Inflammatory macrophage treated with lipopolysaccharide for 1 hour (primary cell): Measurements from ENCODE around the gene NOTCH3.

Source experiments
- DNase-seq, 2 donors: peaks; one replicate each; pipeline ENCODE4 v3.0.0-alpha.2; 2020 to 2022

Gene NOTCH3

DNA sequence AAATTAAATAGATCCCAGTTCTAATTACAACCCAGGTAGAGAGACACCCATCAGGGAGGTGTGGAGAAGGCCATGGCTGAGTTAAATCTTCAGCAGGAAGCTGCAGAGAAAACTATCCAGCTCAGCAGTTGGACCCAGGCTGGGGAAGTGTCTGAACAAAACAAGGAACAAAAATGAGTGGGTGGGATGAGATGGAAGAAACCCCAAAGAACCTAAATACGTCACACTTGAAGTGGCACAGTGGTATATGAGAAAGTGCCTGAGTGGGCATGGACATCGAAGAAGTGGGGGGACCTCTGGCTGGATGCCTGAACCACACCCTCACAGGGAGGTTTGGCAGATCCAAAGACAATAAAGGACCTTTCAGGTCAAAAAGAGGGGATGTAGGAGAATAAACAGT lies 35.0 kb upstream of the NOTCH3 start:
- DNase-seq = peak; percentile 79 to 89

DNA sequence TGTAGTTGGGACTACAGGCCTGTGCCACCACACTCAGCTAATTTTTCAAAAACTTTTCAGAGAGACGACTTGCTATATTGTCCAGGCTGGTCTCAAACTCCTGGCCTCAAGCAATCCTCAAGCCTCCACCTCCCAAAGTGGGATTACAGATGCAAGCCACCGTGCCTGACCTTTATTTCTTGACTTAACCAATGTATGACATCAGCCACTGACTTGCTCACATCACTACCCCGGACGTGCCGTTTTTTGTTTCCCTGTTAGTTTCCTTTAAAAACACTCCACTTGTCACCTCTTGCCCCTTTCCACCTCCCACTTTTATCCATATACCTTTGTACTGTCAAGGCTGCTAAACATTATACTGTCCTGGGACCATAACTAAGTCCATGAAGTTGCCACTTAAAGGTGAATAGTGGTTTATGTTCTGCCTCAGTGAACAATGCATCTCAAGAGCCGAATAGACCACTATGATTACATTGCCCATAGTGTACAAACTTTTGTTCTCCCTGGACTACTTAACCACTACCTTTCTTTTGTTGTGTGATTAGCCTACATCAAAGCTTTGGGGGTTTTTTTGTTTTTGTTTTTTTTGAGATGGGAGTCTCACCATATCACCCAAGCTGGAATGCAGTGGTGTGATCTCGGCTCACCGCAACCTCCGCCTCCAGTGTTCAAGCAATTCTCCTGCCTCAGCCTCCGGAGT lies 33.8 kb upstream of the NOTCH3 start:
- DNase-seq = no peak

DNA sequence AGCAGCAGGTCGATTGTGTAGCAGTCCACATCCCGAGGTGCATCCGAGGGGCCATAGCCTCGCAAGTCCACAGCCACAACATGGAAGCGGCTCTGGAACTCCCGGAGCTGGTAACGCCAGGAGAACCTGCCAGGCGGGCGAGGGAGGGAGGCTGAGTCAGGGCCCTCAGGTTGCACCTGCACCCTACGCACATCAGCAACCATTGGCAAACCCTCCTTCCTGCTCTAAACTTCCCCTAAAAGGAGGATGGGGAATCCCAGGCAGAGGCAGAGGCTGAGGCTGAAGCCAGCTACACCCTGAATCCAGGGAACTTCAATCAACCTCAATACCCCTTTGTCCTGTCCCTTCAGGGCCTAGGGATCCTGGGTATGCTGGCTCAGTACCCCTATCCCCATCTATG lies 30.5 kb upstream of the NOTCH3 start:
- peak; percentile 60 to 74 for DNase-seq

DNA sequence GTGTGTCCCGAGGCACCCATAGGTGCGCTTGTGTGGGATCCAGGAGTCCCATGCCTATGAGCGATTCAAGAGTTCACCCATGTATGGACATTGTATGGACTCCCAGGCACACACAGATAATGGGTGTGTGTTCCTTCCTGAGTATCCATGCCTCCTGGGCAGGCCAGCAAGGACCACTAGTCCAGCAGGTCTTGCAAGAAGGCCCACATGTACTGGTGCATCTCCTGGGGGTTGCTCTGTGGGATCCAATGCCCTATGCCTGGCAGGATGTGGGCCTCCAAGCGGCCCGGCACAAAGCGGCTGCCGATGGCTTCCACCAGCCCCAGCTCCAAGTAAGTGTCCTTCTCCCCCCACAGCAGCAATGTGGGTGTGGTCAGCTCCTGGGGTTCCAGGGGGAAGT lies 26.5 kb upstream of the NOTCH3 start:
- DNase-seq = no peak

DNA sequence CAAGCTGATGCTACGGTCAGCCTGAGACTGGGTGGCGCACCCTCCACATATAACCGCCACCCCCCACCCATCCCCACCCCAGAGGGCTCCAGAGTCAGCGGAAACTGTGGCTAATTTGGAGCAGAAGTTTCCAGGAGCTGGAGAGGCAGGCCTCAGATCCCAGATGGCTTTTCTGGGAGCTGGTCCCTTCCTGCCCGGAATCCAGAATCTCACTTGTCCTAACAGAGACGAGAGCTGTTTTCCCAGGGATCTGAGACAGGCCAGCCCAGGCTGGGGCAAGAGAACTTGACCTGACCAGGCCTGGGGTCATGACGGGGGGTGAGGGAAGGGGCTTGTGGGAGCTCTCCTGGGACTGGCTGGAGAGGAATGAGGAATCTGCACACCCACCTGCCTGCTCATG lies 25.0 kb upstream of the NOTCH3 start:
- DNase-seq = no peak

DNA sequence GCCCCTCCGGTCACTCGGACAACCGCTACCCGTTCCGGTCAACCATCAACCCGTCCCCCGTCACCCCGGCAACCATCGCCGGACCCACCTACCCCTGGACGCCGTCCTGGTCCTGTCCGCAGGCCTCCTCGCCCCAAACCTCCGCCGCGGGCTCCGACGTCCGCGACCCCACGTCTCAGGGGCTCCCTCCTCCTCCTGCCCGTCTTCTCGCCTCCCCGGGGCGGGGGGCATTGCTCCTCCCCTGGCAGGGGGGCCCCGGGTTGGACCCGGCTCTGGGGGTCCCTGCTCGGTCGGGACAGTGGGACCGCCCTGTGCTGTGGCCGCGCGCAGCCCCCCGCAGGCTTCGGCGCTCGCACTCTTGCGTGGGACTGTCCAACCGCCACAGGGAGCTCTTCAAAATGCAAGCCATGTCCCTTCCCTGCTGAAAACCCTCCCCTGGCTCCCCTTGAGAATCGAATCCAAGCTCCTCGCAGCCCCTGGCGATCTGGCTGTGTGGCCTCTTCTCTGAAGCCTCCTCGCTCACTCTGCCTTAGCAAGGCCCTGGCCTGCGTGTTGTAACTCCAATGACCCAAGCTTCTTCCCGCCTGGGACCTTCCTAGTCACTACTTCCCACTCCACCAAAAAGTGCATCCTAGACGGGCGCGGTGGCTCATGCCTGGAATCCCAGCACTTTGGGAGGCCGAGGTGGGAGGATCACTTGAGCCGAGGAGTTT lies 23.0 kb upstream of the NOTCH3 start:
- DNase-seq = peak; percentile 48 to 49

DNA sequence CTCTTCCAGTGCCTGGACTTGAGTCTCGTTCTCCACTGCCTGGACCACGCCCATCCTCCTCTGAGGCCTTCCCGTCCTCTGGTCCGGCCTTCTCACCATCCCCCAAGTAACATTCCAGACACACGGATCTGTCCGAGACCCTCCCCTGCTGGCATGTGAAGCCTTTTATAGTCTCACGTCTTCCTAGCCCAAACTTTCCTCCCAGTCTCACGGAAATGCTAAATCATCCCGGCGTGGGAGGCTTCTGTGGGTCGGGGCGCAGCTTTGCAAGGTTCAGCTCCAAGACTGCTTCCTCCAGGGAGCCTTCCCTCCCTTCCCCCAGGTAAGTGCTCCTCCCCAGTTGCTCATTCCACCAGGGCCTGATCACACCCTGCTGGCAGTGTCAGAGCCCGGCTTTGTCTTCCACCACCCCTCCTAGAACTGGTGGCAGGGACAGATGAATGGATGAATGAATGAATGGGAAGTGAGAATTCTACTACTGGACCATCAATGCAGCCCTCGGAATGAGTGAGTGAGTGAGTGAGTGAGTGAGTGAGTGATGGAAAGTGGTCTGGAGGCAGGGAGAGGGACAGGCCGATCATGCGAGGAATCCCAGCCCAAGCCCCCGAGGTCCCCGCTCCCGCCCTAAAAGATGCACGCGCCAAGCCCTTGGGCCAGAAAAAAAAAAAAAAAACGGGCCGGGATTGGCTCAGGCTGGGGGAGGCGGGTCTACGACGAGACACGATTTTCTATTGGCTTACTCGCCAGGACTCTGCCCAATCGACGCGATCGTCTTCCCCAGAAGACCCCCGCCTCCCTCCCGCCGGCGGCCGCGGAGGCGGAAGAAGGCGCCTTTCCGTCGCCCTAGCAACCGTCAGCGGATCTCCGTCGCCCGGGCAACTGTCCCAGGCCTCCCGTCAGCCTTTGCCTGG lies 22.2 kb upstream of the NOTCH3 start:
- DNase-seq = peak; percentile 79 to 85

DNA sequence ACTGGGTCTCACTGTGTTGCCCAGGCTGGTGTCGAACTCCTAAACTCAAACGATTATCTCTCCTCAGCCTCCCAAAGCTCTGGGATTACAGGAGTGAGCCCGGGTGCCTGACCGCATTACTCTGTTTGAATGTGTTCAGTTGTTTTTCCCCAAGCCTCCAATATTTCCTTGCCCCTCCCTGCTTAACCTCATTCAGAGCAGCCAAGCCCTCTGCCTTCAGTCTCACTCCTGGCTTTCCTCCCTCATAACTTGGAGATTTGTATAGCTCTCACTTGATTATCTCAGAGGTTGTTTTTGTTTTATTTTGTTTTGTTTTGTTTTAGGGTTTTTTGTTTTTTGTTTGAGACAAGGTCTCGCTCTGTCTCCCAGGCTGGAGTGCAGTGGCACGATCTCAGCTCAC lies 20.0 kb upstream of the NOTCH3 start:
- DNase-seq = no peak

DNA sequence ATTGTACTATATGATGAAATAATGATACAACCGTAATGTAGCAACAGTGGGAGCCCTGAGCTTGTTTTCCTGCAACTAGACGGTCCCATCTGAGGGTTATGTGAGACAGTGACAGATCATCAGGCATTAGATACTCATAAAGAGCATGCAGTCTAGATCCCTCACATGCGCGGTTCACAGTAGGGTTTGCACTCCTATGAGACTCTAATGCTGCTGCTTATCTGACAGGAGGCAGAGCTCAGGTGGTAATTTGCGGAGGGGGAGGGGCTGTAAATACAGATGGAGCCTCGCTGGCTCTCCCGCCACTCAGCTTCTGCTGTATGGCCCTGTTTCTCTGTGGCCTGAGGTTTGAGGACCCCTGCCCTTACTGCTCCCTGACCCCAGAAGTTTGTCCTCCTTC lies 17.7 kb upstream of the NOTCH3 start:
- no peak for DNase-seq

DNA sequence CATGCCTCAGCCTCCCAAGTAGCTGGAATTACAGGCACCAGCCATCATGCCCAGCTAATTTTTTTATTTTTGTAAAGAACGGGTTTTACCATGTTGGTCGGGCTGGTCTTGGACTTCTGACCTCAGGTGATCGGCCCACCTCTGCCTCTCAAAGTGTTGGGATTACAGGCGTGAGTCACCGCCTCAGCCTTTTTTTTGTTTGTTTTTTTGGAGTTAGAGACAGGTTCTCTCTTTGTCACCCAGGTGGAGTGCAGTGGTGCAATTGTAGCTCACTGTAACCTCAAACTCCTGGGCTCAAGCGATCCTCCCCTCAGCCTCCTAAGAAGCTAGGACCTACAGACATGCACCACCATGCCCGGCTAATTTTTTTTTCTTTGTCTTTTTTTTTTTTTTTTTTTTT lies 15.6 kb upstream of the NOTCH3 start:
- DNase-seq = no peak

DNA sequence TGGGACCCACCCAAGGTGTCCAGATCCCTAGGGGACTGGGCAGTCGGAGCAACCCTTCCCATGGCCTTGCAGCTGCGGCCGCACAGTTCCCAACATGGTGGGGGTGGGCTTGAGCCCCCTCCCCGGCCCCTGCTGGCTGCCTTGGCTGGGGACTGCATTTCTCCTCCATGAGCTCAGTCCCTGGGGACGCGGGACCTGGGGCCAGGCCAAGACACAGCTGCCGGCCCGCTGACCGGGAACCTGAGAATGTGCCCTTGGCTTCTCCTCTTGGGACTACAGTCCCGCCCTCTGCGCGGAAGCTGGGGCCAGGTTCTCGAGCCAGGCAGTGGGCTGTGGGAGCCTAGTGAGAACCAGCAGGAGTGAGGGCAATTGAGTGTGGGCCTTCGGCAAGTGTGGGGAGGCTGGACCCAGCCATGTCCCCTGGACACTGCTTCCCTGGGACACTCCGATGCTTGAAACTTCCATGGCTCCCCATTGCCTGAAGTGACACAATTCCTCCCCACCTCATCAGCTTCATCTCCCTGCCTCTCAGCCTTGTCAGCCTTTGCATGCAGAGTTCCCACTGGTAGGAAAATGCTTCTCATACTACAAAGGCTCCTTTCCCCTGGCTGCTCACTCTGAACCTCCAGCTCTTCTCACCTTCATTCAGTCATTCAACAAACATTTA lies 13.1 kb upstream of the NOTCH3 start:
- DNase-seq = no peak

DNA sequence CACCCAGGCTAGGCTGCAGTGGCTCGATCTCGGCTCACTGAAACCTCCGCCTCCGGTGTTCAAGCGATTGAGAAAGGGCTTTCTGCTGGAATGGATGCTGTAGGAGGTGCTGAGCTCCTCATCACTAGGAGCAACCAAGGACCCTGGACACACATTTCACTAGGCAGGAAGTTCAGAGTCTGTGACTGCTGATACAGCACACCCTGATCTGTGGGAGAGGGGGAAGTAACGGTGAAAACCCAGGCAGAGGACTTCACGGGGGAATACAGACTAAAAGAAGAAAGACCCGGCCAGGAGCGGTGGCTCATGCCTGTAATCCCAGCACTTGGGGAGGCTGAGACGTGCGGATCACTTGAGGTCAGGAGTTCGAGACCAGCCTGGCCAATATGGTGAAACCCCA lies 11.9 kb upstream of the NOTCH3 start:
- peak; percentile 84 to 98 for DNase-seq

DNA sequence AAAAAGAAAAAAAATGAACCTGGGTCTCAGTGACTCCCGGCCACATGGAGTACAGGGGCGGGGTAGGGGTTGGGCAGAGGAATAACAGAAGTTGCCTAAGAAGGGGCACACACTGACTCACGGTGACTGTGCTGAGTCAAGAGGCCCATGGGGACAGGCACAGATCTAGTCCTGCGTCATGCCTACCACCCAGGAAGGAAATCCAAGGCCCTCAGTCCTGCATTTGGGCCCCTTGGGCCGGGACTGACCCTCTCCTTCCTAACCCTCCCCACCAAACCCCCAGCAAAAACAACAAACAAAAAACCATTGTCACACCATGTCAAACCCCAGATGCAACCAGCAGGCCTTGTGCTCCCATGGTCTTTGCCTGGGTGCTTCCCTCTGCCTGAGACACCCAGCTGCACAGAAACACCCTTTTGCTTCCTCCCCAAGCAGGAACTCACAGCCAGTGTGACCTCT lies 9.6 kb upstream of the NOTCH3 start:
- peak; percentile 93 to 99 for DNase-seq

DNA sequence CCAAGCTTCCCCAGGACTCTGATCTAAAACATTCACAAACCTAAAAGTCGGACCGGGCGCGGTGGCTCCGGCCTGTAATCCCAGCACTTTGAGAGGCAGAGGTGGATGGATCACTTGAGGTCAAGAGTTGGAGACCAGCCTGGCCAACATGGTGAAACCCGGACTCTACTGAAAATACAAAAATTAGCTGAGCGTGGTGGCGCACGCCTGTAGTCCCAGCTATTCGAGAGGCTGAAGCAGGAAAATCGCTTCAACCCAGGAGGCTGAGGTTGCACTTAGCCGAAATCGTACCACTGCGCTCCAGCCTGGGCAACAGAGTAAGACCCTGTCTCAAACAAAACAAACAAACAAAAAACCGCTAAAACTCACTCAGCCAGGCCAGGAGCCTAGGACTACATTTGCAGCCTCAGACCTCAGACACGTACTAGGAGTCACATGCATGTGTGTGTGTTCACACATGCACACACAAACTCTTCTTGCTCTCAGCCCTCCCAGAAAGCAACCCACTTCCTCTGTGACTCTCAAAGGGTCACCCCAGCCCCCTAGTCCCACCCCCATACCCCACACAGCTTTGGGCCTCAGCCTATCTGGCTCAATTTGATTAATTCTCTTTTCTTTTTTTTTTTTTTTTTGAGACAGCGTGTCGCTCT lies 704 bp upstream of the NOTCH3 start:
- no peak for DNase-seq

DNA sequence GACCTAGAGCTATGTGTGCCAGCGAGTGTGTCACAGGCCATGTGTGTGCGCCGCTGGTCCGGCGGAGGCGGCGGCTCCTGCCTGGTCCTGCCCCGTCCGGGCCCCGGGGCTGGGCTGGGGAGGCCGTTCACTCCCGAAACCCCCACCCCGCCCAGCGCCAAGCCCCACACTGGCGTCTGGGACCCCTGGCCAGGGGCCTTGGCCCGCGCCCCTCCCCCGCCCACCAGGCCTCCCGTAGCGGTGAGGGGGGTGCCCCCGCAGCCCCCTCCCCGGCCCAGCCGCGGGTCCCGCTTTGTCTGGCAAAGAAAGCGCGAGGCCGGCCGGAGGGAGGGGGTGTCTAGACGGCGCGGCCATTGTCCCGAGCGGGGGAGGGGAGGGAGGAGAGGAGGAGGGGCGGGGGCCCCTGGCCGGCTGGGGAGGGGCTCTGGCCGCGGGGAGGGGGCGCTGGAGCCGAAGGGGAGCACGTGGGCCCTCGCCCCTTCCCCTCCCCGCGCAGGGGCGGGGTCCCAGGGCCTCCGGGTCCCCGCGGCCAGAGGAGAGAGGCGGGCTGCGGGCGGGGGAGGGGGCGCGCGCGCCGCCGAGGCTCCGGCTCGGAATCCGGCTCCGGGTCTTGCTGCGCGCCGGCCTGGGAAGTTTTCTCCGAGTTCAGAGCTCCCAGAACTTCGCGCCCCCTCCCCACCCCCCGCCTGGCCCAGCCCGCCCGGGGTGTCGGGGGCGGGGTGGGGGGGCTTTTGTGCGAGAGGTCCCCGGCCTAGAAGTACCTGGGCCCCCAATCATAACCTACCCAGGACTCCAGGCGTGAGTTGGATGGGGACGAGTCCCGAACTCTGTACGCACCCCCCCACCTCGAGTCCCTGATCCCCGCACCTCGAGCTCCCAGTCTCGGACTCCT lies 888 bp downstream of the NOTCH3 start:
- no peak for DNase-seq

DNA sequence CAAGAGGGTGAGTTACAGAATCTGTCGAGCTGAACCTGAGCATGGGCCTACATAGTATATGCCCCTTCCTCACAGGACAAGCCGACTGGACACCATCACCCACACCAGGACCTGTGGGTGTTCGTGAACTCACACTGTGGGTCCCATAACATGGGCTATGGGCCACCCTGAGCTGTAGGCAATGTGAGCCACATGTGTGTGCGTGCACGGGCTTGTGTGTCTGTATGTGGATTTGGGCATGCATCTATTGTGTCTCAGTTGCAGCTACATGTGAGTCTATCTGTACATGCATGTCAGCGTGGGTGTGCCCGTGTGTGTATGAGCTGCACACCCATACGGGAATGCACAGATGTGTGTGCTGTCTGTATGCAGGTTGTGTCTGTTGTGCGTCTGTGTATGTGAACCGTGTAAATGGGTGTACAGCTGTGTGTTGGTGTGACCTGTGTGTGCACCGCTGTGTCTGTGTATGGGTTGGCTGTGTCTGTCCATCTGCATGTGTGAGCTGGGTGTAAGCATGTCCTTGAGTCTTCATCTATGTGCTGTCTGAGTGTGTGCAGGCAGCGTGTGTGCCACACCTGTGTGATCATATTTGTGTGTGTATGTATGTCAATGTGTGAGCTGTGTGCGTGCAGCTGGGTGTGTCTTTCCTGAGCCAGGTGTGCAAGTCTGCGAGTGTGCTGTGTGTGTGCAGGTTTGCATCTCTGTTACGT lies 1.7 kb downstream of the NOTCH3 start:
- DNase-seq = no peak

DNA sequence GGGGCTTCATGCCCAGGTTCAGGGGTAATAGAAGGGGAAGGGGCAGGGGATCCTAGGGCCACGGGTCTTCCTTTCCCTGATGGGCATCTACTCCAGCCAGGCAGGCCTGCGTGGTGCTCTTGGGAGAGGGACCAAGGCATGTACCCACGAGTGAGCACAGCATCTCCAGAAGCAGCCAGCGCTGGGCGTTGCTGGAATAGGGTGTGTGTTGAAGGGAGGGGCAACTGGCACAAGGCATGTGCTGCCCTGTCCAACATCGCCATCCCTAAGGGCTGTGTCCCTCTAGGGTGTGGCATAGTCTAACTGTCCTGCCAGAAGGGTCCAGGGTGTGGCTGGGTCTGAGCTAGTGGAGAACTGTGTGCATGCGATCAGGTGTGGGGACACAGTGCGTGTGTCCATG lies 2.9 kb downstream of the NOTCH3 start:
- DNase-seq = no peak

DNA sequence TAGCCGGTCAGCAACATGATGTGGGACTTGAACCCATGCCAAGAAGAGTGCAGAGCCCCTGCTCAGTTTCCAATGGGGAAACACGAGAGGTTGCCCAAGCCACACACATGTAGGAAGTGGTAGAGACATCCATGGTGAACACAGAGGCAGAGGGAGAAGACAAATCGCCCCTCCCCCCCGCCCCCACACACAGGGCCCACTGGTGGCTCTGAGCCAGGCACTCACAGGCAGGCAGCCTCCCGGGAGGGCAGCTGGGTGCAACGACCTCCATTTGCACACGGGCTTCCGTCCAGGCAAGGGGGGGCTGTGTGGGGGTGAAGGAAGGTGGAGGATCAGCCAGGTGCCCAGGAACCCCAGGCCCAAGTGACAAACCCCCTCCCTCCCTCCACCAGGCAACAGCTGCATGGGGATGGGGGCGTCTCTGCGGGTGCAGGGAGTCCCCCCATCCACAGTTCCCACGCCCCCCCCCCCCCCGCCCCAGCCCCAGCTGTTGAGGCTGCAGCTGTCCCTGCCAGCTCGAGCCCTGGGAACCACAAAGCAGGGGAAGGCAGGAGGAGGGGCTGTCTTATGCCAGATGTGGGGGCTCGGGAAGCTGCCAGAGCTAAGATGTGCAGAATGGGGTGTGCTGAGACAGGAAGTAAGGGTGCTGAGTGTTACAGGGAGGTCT lies 3.4 kb downstream of the NOTCH3 start:
- DNase-seq = peak; percentile 31 to 70

DNA sequence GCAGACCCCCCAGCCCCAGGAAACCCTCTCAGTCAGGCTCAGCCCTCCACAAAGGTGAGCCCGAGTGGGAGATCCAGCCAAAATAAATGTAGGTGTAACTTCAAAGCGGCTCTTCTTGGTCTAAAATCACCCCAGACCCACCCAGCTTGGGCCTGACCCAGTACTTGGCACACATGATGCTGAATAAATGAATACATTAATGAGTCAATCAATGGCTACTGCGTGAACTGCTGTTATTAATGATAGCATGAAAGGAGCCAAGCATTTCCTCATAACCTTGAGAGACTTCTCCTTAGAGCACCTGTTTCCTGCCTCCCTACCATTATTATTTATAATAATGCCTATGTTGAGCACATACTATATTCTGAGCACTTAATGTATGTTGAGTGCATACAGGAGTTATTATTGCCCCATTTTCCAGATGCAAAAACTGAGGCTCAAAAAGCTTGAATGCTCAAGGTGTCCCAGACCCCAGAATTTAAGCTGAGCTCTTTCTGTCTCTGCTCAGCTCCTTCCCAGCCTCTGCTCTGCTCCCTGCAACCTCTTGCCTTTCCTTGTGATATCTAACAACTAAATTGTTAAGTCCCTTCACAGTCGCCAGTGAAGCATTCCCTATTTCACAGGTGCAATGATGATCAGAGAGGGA lies 4.3 kb downstream of the NOTCH3 start:
- DNase-seq = no peak
